HEK293 (cell line): ENCODE measurements around the gene CASD1.
A peak's percentile ranks its signal among the peaks of the same experiment; 100 is the strongest.

Source experiments
- CTCF ChIA-PET: fragments of 350-600 bp; formaldehyde crosslinking; extraction: SDS; loops from one replicate; lab custom pipeline; 2021; ENCODE audit warnings: antibody characterized with exemption; lab: Yijun Ruan, JAX
- POLR2A ChIA-PET: fragments of 300-600 bp; formaldehyde crosslinking; extraction: SDS; loops from one replicate; lab custom pipeline; 2020; ENCODE audit warnings: antibody characterized with exemption, inconsistent platforms; lab: Yijun Ruan, JAX
- H3K27ac ChIP-seq: fragments of 200-500 bp; sonication (Bioruptor generic); 2 replicates; pipeline ENCODE4 v1.5.1; 2014; ENCODE audit warnings: low read depth, low read length, control low read depth, inconsistent platforms; ENCODE audit errors: extremely low read depth
- H3K36me3 ChIP-seq, 2 experiments: fragments of 200-500 bp in 1 of 2; sonication (Bioruptor generic) in 1 of 2; 1 replicate in 1 of 2; 2 replicates in 1 of 2; pipeline ENCODE4 v1.5.1; 2014 to 2017; ENCODE audit warnings: inconsistent platforms in 2 of 2, low read length in 2 of 2; ENCODE audit not compliant: control insufficient read depth in 2 of 2, insufficient read depth in 1 of 2
- H3K4me1 ChIP-seq: fragments of 200-500 bp; sonication (Bioruptor generic); 2 replicates; pipeline ENCODE4 v1.5.1; 2014; ENCODE audit warnings: mild to moderate bottlenecking, low read length, inconsistent platforms; ENCODE audit not compliant: control insufficient read depth, insufficient read depth
- H3K4me3 ChIP-seq: 2 replicates; pipeline ENCODE4 v1.5.1; 2011; ENCODE audit warnings: low read depth, mild to moderate bottlenecking, control low read depth, low read length, moderate library complexity
- H3K9me3 ChIP-seq: fragments of 200-500 bp; sonication (Bioruptor generic); 2 replicates; pipeline ENCODE4 v1.5.1; 2014; ENCODE audit warnings: low read depth, low read length, inconsistent platforms; ENCODE audit not compliant: control insufficient read depth, insufficient read depth
- ATF2 ChIP-seq: fragments of 450-650 bp; formaldehyde crosslinking; IDR thresholded peaks from 2 replicates; pipeline ENCODE4 v1.5.1; 2016; ENCODE audit warnings: missing biosample characterization, missing genetic modification characterization, low read depth
- BCL11A ChIP-seq: fragments of 450-650 bp; formaldehyde crosslinking; IDR thresholded peaks from 2 replicates; pipeline ENCODE4 v1.5.1; 2016; ENCODE audit warnings: low read depth, missing biosample characterization, missing genetic modification characterization
- BCL6B ChIP-seq: fragments of 450-650 bp; formaldehyde crosslinking; IDR thresholded peaks from 2 replicates; pipeline ENCODE4 v1.5.1; 2017; ENCODE audit warnings: missing biosample characterization, missing genetic modification characterization
- ELK4 ChIP-seq: IDR thresholded peaks from 2 replicates; pipeline ENCODE4 v1.6.1; 2011; ENCODE audit warnings: mild to moderate bottlenecking, low read depth, low read length, borderline replicate concordance
- FEZF1 ChIP-seq: fragments of 450-650 bp; formaldehyde crosslinking; IDR thresholded peaks from 2 replicates; pipeline ENCODE4 v1.5.1; 2016; ENCODE audit warnings: missing biosample characterization, missing genetic modification characterization
- GLI4 ChIP-seq: fragments of 450-650 bp; formaldehyde crosslinking; IDR thresholded peaks from 2 replicates; pipeline ENCODE4 v1.5.1; 2016; ENCODE audit warnings: missing biosample characterization, missing genetic modification characterization
- HOXA7 ChIP-seq: sonication (generic); formaldehyde crosslinking; IDR thresholded peaks from 2 replicates; pipeline ENCODE4 v1.8.1; 2022; ENCODE audit warnings: missing genetic modification reagents, borderline replicate concordance
- TCF7L2 ChIP-seq: IDR thresholded peaks from 2 replicates; pipeline ENCODE4 v1.6.1; 2011; ENCODE audit warnings: low read depth, mild to moderate bottlenecking, inconsistent platforms, low read length, moderate library complexity, borderline replicate concordance
- ZBTB26 ChIP-seq: fragments of 450-650 bp; formaldehyde crosslinking; optimal IDR thresholded peaks from 2 replicates; pipeline ENCODE3; 2016; ENCODE audit warnings: missing biosample characterization, mild to moderate bottlenecking, missing genetic modification characterization
- ZBTB8A ChIP-seq: fragments of 450-650 bp; formaldehyde crosslinking; IDR thresholded peaks from 2 replicates; pipeline ENCODE4 v1.5.1; 2016; ENCODE audit warnings: missing biosample characterization, missing genetic modification characterization
- ZFP3 ChIP-seq: fragments of 450-650 bp; formaldehyde crosslinking; IDR thresholded peaks from 2 replicates; pipeline ENCODE4 v1.5.1; 2016; ENCODE audit warnings: low read depth, missing biosample characterization, missing genetic modification characterization
- ZNF132 ChIP-seq: fragments of 450-650 bp; formaldehyde crosslinking; IDR thresholded peaks from 2 replicates; pipeline ENCODE4 v1.5.1; 2017; ENCODE audit warnings: missing biosample characterization, missing genetic modification characterization, borderline replicate concordance
- ZNF133 ChIP-seq: fragments of 450-650 bp; formaldehyde crosslinking; IDR thresholded peaks from 2 replicates; pipeline ENCODE4 v1.5.1; 2016; ENCODE audit warnings: missing biosample characterization, missing genetic modification characterization
- ZNF155 ChIP-seq: fragments of 450-650 bp; formaldehyde crosslinking; IDR thresholded peaks from 2 replicates; pipeline ENCODE4 v1.5.1; 2016; ENCODE audit warnings: missing biosample characterization, missing genetic modification characterization
- ZNF341 ChIP-seq: fragments of 450-650 bp; formaldehyde crosslinking; IDR thresholded peaks from 2 replicates; pipeline ENCODE4; 2016; ENCODE audit warnings: low read depth, missing biosample characterization, missing genetic modification characterization
- ZNF354C ChIP-seq: fragments of 450-650 bp; formaldehyde crosslinking; IDR thresholded peaks from 2 replicates; pipeline ENCODE4 v1.5.1; 2016; ENCODE audit warnings: missing biosample characterization, missing genetic modification characterization, low read depth, borderline replicate concordance
- ZNF449 ChIP-seq: fragments of 450-650 bp; formaldehyde crosslinking; IDR thresholded peaks from 2 replicates; pipeline ENCODE4 v1.5.1; 2017; ENCODE audit warnings: missing biosample characterization, mild to moderate bottlenecking, missing genetic modification characterization, moderate library complexity
- ZNF529 ChIP-seq: fragments of 450-650 bp; formaldehyde crosslinking; IDR thresholded peaks from 2 replicates; pipeline ENCODE4 v1.5.1; 2017; ENCODE audit warnings: missing genetic modification characterization, missing biosample characterization; ENCODE audit not compliant: insufficient replicate concordance
- ZNF585B ChIP-seq: fragments of 450-650 bp; formaldehyde crosslinking; IDR thresholded peaks from 2 replicates; pipeline ENCODE4 v1.5.1; 2016; ENCODE audit warnings: missing biosample characterization, missing genetic modification characterization
- ZNF621 ChIP-seq: fragments of 450-650 bp; formaldehyde crosslinking; IDR thresholded peaks from 2 replicates; pipeline ENCODE4 v1.5.1; 2017; ENCODE audit warnings: missing biosample characterization, missing genetic modification characterization
- ZNF624 ChIP-seq: fragments of 450-650 bp; formaldehyde crosslinking; IDR thresholded peaks from 2 replicates; pipeline ENCODE4 v1.5.1; 2017; ENCODE audit warnings: missing biosample characterization, missing genetic modification characterization
- ZNF658 ChIP-seq: fragments of 450-650 bp; formaldehyde crosslinking; IDR thresholded peaks from 2 replicates; pipeline ENCODE4; 2016; ENCODE audit warnings: missing biosample characterization, missing genetic modification characterization
- ZNF670 ChIP-seq: fragments of 450-650 bp; formaldehyde crosslinking; IDR thresholded peaks from 2 replicates; pipeline ENCODE4 v1.5.1; 2016; ENCODE audit warnings: missing biosample characterization, missing genetic modification characterization, low read depth
- ZNF776 ChIP-seq: fragments of 450-650 bp; formaldehyde crosslinking; IDR thresholded peaks from 2 replicates; pipeline ENCODE4 v1.5.0; 2017; ENCODE audit warnings: missing biosample characterization, missing genetic modification characterization, borderline replicate concordance

Gene CASD1

GRCh38 chr7:94509264-94509886 is at the start of gene CASD1 (continued):
- TF ChIP-seq ZNF341, result no peak

GRCh38 chr7:94466516-94466915 is 43.1 kb upstream of the CASD1 start:
- Histone ChIP-seq H3K27ac (no peak overlapping the region), H3K4me1 (no peaks in the 10 kb centered on the region), H3K9me3 (no peaks in the 10 kb centered on the region; the same call in 1 of the 2 replicates), H3K36me3 (no peaks in the 10 kb centered on the region), H3K4me3 (no peak overlapping the region)
- ChIA-PET CTCF (interaction anchor here (0.8 kb wide), 1 partner anchor 26 kb away, joined by 3 read pairs; no protein-coding TSS in a partner anchor), POLR2A (no interaction called here)
- TF ChIP-seq TCF7L2 (no peak), ATF2 (no peak), ZNF132 (tag by site-specific recombination) (no peak), ZNF585B (no peak), ZNF670 (no peak), ZNF621 (tag by site-specific recombination) (no peak), ZNF658 (tag by site-specific recombination) (no peak), ZNF776 (tag by site-specific recombination) (no peak), ZNF354C (tag by site-specific recombination) (no peak), ZFP3 (tag by site-specific recombination) (no peak), GLI4 (tag by site-specific recombination) (no peak), ZNF624 (tag by site-specific recombination) (no peak), HOXA7 (no peak), ELK4 (no peak), ZNF529 (no peak)

GRCh38 chr7:94471604-94472003 is 38.0 kb upstream of the CASD1 start:
- POLR2A ChIA-PET, result no interaction called here

More at GRCh38 chr7:94471604-94472003, 38.0 kb upstream of the CASD1 start:
- TF ChIP-seq BCL11A (no peak), BCL6B (no peak), ZNF155 (no peak), ZBTB8A (tag by site-specific recombination) (no peak), FEZF1 (tag by site-specific recombination) (no peak), ZNF449 (tag by site-specific recombination) (no peak), ZBTB26 (no peak), ZNF133 (tag by site-specific recombination) (peak; percentile 95)
- Histone ChIP-seq H3K27ac (no peak overlapping the region), H3K4me3 (no peak overlapping the region), H3K4me1 (no peaks in the 10 kb centered on the region), H3K36me3 (no peaks in the 10 kb centered on the region), H3K9me3 (no peaks in the 10 kb centered on the region)
- CTCF ChIA-PET, result interaction anchor here (1.0 to 1.1 kb wide), 2 partner anchors 35 to 736 kb away, joined by 3 to 4 read pairs; no protein-coding TSS in a partner anchor
